ENCODE data around the gene HOXC4.
"Not testable (repeated sequence)": the region's sequence is repeated elsewhere in the genome, so short reads cannot be mapped to it uniquely, and the experiment has no call there.

HOXC4 gene

DNA sequence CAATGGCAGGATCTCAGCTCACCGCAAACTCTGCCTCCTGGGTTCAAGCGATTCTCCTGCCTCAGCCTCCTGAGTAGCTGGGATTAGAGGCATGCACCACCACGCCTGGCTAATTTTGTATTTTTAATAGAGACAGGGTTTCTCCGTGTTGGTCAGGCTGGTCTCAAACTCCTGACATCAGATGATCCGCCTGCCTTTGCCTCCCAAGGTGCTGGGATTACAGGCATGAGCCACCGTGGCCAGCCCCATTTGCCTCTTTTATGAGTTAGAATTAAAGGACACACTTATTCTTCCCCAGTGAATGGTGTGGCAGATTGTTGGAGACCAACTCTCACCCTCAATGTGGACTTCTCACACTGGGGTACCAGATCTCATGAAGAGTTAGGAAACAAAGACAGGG, 11.6 kb upstream of the HOXC4 start:
- not testable (repeated sequence) for DNase-seq

- DNase-seq = no peak
These were observed 10.4 kb upstream of the HOXC4 start for GRCh38 chr12:54042970-54043853.

- DNase-seq = no peak
These were observed 9.1 kb upstream of the HOXC4 start for GRCh38 chr12:54044425-54045103.

- DNase-seq = no peak
These were observed 8.2 kb upstream of the HOXC4 start for GRCh38 chr12:54045401-54045800.

- no peak for DNase-seq
These were observed 7.6 kb upstream of the HOXC4 start for GRCh38 chr12:54045868-54046521.

DNA sequence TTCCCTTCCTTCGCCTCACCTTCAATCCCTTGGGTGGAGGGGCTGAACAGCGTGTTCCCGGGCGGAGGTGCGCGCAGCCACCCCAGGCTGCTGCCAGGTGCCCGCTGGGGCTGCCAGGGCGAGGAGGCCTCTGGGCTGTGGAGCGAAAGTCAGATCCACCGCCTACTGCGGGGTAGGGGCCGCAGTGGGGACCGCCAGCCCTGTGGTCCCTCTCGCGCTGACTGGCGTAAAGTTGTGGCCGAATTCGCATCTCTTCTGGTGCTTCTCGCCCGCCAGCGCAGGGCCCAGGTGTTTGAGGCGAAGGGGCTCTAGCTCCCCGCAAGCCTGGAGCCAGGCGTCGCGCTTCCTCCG, 6.9 kb upstream of the HOXC4 start:
- DNase-seq = no peak

DNA sequence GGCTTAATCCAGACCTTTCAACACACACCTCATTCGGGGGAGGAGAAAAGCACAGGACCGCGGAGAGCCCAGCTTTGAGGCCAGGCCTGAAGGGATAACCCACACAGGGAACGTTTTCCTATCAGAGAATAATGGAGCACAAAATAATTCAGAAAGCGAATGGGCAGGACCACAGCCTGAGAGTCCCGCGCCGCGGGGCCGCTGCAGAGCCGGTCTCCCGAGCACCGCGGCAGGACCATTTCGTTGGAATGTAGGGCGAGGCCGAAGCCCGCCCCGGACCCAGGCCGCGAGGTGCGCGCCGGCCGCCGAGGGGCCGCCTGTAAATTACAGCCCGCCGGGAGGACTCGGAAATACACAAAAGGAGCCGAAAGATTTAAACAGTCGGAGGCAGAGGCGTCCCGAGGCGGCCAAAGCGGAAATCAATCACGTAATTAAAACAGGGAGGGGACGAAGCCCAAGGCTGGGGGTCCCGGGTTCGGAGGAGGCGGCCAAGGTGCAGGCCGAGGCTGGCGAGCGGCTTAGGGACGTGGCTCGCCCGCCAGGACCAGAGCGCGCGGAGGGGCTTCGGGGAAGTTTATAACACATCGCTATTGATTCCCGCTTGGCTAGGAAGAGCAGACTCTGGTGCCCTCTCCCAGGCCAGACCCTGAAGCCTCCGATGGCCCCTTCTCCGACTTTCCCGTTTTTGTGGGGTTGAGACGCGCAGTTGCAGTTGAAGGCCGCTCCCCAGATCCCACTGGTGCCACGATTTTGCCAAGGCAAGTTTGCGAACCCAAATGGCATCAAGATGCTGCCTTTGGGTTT, 6.3 kb upstream of the HOXC4 start:
- no peak for DNase-seq

- no peak for DNase-seq
These were observed 5.7 kb upstream of the HOXC4 start for GRCh38 chr12:54047964-54048303.

DNA sequence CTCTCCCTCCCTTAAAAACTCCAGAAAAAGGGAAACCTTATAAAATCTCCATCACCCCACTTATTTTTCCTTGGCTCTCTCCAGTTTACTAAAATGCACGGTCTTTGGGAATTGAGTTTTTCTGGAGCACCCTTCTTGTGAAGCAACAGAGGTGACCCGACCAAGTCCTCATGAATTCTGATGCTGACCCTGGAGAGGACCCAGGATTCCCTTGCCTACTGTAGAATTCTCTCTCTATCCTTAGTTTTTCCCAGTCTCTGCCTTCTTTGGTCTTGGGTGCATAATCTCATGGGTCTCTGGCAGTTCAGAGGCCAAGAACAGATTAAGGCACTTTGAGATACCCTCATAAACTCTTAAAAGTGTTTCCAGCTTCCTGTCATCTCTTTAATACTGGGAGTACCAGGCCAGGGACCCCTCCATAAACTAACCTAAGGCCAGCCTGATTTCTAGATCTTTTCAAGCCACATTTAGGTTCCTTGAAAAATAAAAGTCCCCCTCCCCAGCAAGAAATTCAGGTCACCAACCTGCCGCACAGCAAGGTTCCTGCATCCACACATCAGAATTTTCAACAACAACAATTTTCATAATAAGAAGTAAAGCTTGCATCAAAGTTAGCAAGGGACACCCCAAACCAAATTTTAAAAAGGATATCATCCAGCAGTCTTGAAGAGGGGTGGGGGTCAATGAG, 5.1 kb upstream of the HOXC4 start:
- no peak for DNase-seq

- no peak for DNase-seq
These were observed 4.5 kb upstream of the HOXC4 start for GRCh38 chr12:54049108-54049507.

DNA sequence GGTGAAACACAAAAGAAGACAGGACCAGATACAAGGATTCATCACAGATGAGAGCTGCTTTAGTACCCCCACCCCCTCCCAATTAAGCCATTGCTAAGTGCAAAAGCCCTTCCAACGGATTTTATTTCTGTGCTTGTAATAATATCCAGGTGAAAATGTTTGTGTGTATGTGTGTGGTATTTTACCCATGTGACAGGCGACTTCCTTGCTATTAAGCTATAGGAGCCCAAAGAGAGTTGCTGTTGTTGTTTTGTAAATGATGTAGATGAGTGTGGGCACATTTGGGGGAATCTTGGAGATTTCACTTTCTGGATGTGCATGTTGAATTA, 3.2 kb upstream of the HOXC4 start:
- no peak for DNase-seq

- no peak for DNase-seq
These were observed 2.4 kb upstream of the HOXC4 start for GRCh38 chr12:54051026-54051842.

GRCh38 chr12:54051874-54052437, 1.7 kb upstream of the HOXC4 start:
- no peak for DNase-seq

GRCh38 chr12:54052438-54053002, 1.1 kb upstream of the HOXC4 start:
- DNase-seq = no peak

DNA sequence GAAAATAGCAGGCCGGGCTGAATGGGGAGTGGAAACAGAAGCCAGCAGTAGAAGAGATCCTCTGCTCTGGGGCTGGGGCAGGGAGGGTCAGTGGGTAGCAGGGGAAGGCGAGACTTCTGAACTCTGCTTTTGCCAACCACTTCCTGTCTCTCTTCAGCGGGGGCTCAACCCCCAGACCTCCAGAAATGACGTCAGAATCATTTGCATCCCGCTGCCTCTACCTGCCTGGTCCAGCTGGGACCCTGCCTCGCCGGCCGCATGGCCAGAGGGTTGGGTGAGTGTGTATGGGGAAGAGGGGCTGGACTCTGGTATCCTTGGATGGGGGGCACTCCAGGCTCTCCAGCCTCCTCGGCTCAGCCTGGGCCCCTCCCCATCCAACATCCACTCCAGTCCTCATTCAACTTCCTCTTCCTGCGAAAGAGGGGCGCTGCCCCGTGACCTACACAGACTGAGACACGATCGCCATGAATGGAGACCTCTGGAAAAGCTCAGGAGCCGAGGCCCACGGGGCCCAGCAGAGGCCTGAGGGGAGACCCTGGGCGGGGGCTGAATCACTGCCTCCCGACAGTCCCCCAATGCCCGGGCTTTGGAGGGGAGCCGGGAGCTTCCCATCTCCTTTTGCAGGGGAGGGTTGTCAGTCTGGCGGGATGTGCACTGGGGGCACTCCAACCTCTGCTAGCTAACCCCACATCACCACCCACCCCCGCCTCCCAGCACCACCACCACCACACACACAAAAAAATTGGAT, 458 bp upstream of the HOXC4 start:
- no peak for DNase-seq

DNA sequence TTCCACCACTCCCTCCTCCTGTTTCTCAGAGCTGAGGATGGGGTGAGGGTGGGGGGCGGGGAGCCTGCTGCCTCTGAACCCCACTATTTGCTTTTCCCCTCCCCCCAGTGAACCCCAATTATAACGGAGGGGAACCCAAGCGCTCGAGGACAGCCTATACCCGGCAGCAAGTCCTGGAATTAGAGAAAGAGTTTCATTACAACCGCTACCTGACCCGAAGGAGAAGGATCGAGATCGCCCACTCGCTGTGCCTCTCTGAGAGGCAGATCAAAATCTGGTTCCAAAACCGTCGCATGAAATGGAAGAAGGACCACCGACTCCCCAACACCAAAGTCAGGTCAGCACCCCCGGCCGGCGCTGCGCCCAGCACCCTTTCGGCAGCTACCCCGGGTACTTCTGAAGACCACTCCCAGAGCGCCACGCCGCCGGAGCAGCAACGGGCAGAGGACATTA, 1.1 kb downstream of the HOXC4 start:
- DNase-seq = no peak

- no peak for DNase-seq
These were observed 1.9 kb downstream of the HOXC4 start for GRCh38 chr12:54055552-54055951.

GRCh38 chr12:54056110-54056509, 2.5 kb downstream of the HOXC4 start:
- no peak for DNase-seq

DNA sequence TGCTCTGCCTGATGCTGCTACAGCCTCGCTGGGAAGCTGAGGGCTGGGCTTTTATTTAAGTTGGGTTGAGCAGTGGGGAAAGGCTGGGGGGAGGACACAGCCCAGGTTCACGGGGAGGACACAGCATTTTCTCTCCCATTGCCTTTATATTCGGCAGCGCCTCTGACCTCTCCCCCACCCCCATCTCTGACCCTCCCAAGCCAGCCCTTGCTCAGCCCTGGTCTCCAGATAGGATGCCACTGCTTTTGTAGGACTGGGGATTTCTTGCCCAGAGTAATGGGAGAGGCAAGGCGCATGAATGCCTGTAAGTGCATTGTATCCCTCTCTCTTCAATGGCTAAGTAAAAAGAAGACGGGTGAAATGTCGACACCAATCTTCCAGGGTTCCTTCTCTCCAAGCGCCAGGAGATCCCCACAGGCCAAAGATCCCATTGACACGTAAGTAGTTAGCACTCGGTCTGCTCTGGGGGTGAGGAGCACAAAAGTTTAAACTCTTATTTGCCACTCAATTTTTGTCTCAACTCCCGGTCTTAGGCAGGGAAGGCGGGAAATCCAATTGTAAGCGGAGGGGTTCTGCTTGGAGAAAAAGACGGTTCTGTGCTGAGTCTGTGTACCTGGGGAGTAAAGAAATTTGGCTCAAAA, 4.6 kb downstream of the HOXC4 start:
- DNase-seq = no peak

- DNase-seq = no peak
These were observed 6.0 kb downstream of the HOXC4 start for GRCh38 chr12:54059668-54060067.

All from NCI-H1694 (cell line).